ENCODE data around the gene LCE1F.

The LCE1F gene

DNA sequence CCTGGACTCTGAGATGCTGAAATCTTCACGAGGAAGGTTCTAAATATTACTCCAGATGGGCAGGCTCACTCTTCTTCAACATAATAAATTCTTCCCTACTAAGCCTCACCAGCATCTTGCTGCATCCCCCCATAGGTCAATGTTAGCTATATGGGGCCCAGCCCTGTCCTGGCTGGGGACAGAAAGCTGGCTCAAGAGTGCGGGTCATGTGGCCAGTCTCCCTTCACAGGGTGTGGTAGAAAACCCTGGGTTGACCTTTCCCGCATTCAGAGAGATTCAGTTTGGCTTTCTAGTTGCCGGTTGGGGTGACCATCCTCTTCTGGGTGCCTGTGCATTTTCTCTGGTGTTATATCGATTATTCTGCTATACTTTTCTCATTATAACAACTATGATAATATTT, 36.9 kb upstream of the LCE1F start:
- Histone ChIP-seq H2AFZ (ENCODE audit: insufficient read depth, low read length, poor library complexity) (no peak overlapping the region), H3K79me2 (ENCODE audit: control insufficient read depth, insufficient read depth, low read length, poor library complexity) (no peaks in the 10 kb centered on the region), H3K4ac (ENCODE audit: low read depth, low read length) (no peak overlapping the region), H2AK5ac (ENCODE audit: low read length) (no peak overlapping the region), H4K12ac (ENCODE audit: low read depth, low read length) (no peak overlapping the region), H3K14ac (ENCODE audit: low read length) (no peak overlapping the region), H2BK12ac (ENCODE audit: low read length) (no peak overlapping the region), H3K23ac (ENCODE audit: low read length) (no peak overlapping the region), H3K9me3 (ENCODE audit: insufficient read depth, low read depth, low read length) (peaks cover 21% of the 10 kb centered on the region), H2BK120ac (ENCODE audit: insufficient read depth, low read length, poor library complexity) (no peak overlapping the region), H3K27ac (ENCODE audit: low read depth, low read length) (no peak overlapping the region), H3K4me1 (ENCODE audit: control insufficient read depth in 1 of 2, insufficient read depth in 2 of 2, low read length in 2 of 2) (no peaks in the 10 kb centered on the region), H3K4me3 (ENCODE audit: low read depth, low read length) (no peak overlapping the region), H3K79me1 (ENCODE audit: low read length) (no peaks in the 10 kb centered on the region), H3K18ac (ENCODE audit: low read length) (no peak overlapping the region), H2BK5ac (ENCODE audit: low read depth, low read length, poor library complexity) (no peak overlapping the region), H3K9ac (ENCODE audit: low read length) (no peak overlapping the region), H3K27me3 (ENCODE audit: insufficient read depth, low read length) (no peaks in the 10 kb centered on the region), H3K4me2 (ENCODE audit: low read length) (no peak overlapping the region), H4K8ac (ENCODE audit: low read depth, low read length) (no peak overlapping the region), H3K36me3 (ENCODE audit: control insufficient read depth in 1 of 2, insufficient read depth in 2 of 2, low read length in 2 of 2) (no peaks in the 10 kb centered on the region), H4K91ac (ENCODE audit: low read depth, low read length) (no peak overlapping the region)
- no peak for DNase-seq
- WGBS (ENCODE audit: extremely low coverage, insufficient coverage, insufficient read length), result no CpG with 5 or more reads among the region's 5 CpGs

DNA sequence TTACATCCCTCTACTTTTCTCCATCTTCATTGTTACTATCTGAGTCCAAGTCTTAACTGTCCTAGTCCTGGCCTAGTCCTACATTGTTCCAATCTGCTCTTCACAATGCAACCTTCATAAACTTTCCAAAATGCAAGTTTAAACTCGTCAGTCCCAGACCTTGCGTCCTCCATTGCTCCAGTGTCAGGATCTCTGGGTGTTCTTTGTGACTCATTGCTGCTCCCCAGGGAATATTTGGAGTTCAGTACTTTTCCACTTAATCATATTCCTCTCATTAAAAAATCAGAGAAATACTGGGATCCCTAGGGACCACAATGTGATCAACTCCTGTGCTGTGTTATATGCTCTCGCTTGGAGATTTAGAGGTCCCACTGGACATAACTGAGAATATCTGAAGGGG, 35.1 kb upstream of the LCE1F start:
- Histone ChIP-seq H3K79me2 (ENCODE audit: control insufficient read depth, insufficient read depth, low read length, poor library complexity) (no peaks in the 10 kb centered on the region), H3K4me1 (ENCODE audit: control insufficient read depth in 1 of 2, insufficient read depth in 2 of 2, low read length in 2 of 2) (no peaks in the 10 kb centered on the region), H2AFZ (ENCODE audit: insufficient read depth, low read length, poor library complexity) (no peak overlapping the region), H3K4me2 (ENCODE audit: low read length) (no peak overlapping the region), H3K14ac (ENCODE audit: low read length) (no peak overlapping the region), H3K36me3 (ENCODE audit: control insufficient read depth in 1 of 2, insufficient read depth in 2 of 2, low read length in 2 of 2) (no peaks in the 10 kb centered on the region), H3K79me1 (ENCODE audit: low read length) (no peaks in the 10 kb centered on the region), H4K91ac (ENCODE audit: low read depth, low read length) (no peak overlapping the region), H3K27me3 (ENCODE audit: insufficient read depth, low read length) (no peaks in the 10 kb centered on the region), H3K4ac (ENCODE audit: low read depth, low read length) (no peak overlapping the region), H3K27ac (ENCODE audit: low read depth, low read length) (no peak overlapping the region), H2AK5ac (ENCODE audit: low read length) (no peak overlapping the region), H3K9me3 (ENCODE audit: insufficient read depth, low read depth, low read length) (peaks cover 30% of the 10 kb centered on the region), H3K9ac (ENCODE audit: low read length) (no peak overlapping the region), H2BK120ac (ENCODE audit: insufficient read depth, low read length, poor library complexity) (no peak overlapping the region), H3K18ac (ENCODE audit: low read length) (no peak overlapping the region), H4K8ac (ENCODE audit: low read depth, low read length) (no peak overlapping the region), H3K4me3 (ENCODE audit: low read depth, low read length) (no peak overlapping the region), H4K12ac (ENCODE audit: low read depth, low read length) (no peak overlapping the region), H3K23ac (ENCODE audit: low read length) (no peak overlapping the region), H2BK5ac (ENCODE audit: low read depth, low read length, poor library complexity) (no peak overlapping the region), H2BK12ac (ENCODE audit: low read length) (no peak overlapping the region)
- no peak for DNase-seq
- no CpG with 5 or more reads among the region's 3 CpGs for WGBS (ENCODE audit: extremely low coverage, insufficient coverage, insufficient read length)

DNA sequence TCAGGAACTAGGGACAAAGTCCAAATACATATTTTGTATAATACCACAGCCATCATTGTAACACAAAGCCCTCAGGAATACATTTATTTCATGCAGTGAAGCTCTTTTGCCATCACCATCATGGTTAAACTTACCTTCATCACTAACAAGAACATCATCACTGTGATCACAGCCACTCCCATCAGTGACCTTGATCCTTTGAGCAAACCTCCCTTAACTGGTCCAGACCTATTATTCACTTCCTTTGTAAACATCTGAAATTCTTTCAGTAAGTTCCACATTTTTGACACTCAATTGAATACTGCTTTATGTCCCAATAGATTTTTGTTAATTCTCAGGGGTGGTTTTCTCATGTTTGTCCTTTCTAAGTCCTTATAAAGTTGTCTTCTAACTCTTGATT, 33.3 kb upstream of the LCE1F start:
- no peak overlapping the region for H3K18ac ChIP-seq (ENCODE audit: low read length)
- no peak overlapping the region for H3K4me3 ChIP-seq (ENCODE audit: low read depth, low read length)

DNA sequence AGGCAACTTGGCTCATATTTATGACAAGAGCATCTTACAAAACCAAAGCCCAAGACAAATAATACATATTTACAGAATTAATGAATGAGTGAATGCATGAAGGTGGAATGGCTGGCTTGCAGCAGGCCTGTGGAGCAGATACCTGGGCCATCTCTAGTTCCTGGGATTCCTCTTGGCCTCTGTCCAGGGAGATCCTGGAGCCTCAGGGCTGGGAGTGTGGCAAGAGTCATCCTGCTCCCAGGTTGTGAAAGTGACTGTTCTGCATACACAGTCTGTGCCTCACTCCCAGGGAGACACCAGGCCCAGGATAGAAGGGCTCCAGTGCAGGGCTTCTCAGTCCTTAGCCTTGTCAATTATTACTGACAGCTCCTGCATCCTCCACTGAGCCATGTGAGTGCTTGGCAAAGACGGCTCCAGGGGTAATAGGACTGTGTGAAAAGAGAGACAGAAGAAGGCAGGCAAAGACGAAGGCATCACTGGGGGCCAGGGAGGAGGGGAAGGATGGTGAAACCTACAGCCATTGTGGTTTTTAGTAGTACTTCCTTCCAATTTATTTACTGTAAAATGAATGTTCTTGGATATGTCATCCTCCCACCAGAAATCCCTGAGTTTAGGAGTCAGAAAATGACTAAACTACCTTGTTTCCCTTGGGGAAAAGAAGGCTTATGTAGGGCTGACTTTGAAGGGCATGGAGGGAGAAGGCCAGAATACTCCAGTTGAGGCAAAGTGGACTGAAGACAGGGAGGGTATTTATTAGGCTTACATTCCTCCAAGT, 31.4 kb upstream of the LCE1F start:
- Histone ChIP-seq H4K12ac (ENCODE audit: low read depth, low read length) (no peak overlapping the region), H3K4ac (ENCODE audit: low read depth, low read length) (no peak overlapping the region), H3K18ac (ENCODE audit: low read length) (no peak overlapping the region), H3K27me3 (ENCODE audit: insufficient read depth, low read length) (no peaks in the 10 kb centered on the region), H2BK12ac (ENCODE audit: low read length) (no peak overlapping the region), H2AK5ac (ENCODE audit: low read length) (no peak overlapping the region), H3K79me1 (ENCODE audit: low read length) (no peaks in the 10 kb centered on the region), H2AFZ (ENCODE audit: insufficient read depth, low read length, poor library complexity) (no peak overlapping the region), H3K9ac (ENCODE audit: low read length) (no peak overlapping the region), H3K36me3 (ENCODE audit: control insufficient read depth in 1 of 2, insufficient read depth in 2 of 2, low read length in 2 of 2) (no peaks in the 10 kb centered on the region), H2BK5ac (ENCODE audit: low read depth, low read length, poor library complexity) (no peak overlapping the region), H3K9me3 (ENCODE audit: insufficient read depth, low read depth, low read length) (peaks cover 23% of the 10 kb centered on the region), H3K23ac (ENCODE audit: low read length) (no peak overlapping the region), H2BK120ac (ENCODE audit: insufficient read depth, low read length, poor library complexity) (no peak overlapping the region), H3K4me1 (ENCODE audit: control insufficient read depth in 1 of 2, insufficient read depth in 2 of 2, low read length in 2 of 2) (no peaks in the 10 kb centered on the region), H4K8ac (ENCODE audit: low read depth, low read length) (no peak overlapping the region), H3K79me2 (ENCODE audit: control insufficient read depth, insufficient read depth, low read length, poor library complexity) (no peaks in the 10 kb centered on the region), H3K14ac (ENCODE audit: low read length) (no peak overlapping the region), H3K4me2 (ENCODE audit: low read length) (no peak overlapping the region), H3K27ac (ENCODE audit: low read depth, low read length) (no peak overlapping the region), H4K91ac (ENCODE audit: low read depth, low read length) (no peak overlapping the region), H3K4me3 (ENCODE audit: low read depth, low read length) (no peak overlapping the region)
- no CpG with 5 or more reads among the region's 2 CpGs for WGBS (ENCODE audit: extremely low coverage, insufficient coverage, insufficient read length)
- DNase-seq, result peak; percentile 98 to 99

More for the DNA sequence above, 33.3 kb upstream of the LCE1F start:
- H3K27ac ChIP-seq (ENCODE audit: low read depth, low read length), result no peak overlapping the region
- peaks cover 31% of the 10 kb centered on the region for H3K9me3 ChIP-seq (ENCODE audit: insufficient read depth, low read depth, low read length)
- no peak for DNase-seq
- no peak overlapping the region for H3K14ac ChIP-seq (ENCODE audit: low read length)
- no peak overlapping the region for H4K91ac ChIP-seq (ENCODE audit: low read depth, low read length)
- no peak overlapping the region for H3K9ac ChIP-seq (ENCODE audit: low read length)
- H3K4me1 ChIP-seq (ENCODE audit: control insufficient read depth in 1 of 2, insufficient read depth in 2 of 2, low read length in 2 of 2), result no peaks in the 10 kb centered on the region
- H2BK5ac ChIP-seq (ENCODE audit: low read depth, low read length, poor library complexity), result no peak overlapping the region
- H2BK120ac ChIP-seq (ENCODE audit: insufficient read depth, low read length, poor library complexity), result no peak overlapping the region
- H2AFZ ChIP-seq (ENCODE audit: insufficient read depth, low read length, poor library complexity), result no peak overlapping the region
- no peaks in the 10 kb centered on the region for H3K79me2 ChIP-seq (ENCODE audit: control insufficient read depth, insufficient read depth, low read length, poor library complexity)
- no peaks in the 10 kb centered on the region for H3K27me3 ChIP-seq (ENCODE audit: insufficient read depth, low read length)
- H2BK12ac ChIP-seq (ENCODE audit: low read length), result no peak overlapping the region
- no peak overlapping the region for H2AK5ac ChIP-seq (ENCODE audit: low read length)
- H3K79me1 ChIP-seq (ENCODE audit: low read length), result no peaks in the 10 kb centered on the region
- no peak overlapping the region for H3K23ac ChIP-seq (ENCODE audit: low read length)
- no peak overlapping the region for H4K8ac ChIP-seq (ENCODE audit: low read depth, low read length)
- no peaks in the 10 kb centered on the region for H3K36me3 ChIP-seq (ENCODE audit: control insufficient read depth in 1 of 2, insufficient read depth in 2 of 2, low read length in 2 of 2)
- no peak overlapping the region for H4K12ac ChIP-seq (ENCODE audit: low read depth, low read length)
- H3K4me2 ChIP-seq (ENCODE audit: low read length), result no peak overlapping the region
- no peak overlapping the region for H3K4ac ChIP-seq (ENCODE audit: low read depth, low read length)

Measured in trophoblast cell (in vitro differentiated cells and primary cell).